ENCODE measurements around the gene SAT1.

Gene SAT1

GRCh38 chrX:23789386-23790154 lies 6.6 kb downstream of the SAT1 start:
- peaks cover 13% of the 10 kb centered on the region for H3K4me1 Mint-ChIP-seq
- H3K27ac Mint-ChIP-seq, result no peak overlapping the region

DNA sequence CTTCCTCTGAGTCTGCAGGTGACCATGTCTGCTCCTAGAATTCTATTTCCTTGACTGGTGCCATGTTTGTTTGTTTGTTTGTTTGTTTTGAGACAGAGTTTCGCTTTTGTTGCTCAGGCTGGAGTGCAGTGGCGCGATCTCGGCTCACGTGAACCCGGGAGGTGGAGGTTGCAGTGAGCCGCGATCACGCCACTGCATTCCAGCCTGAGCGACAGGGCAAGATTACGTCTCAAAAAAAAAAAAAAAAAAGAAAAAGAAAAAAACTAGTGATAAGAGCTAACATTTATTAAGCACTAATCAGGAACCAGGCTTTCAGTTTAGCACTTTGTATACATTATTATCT lies 7.2 kb downstream of the SAT1 start:
- Mint-ChIP-seq H3K4me3 (no peak overlapping the region), H3K27ac (no peak overlapping the region)

More at GRCh38 chrX:23789386-23790154, 6.6 kb downstream of the SAT1 start:
- H3K27me3 Mint-ChIP-seq, result no peaks in the 10 kb centered on the region
- H3K36me3 Mint-ChIP-seq, result peaks cover 11% of the 10 kb centered on the region
- H3K9me3 Mint-ChIP-seq, result no peaks in the 10 kb centered on the region
- H3K4me3 Mint-ChIP-seq, result no peak overlapping the region

DNA sequence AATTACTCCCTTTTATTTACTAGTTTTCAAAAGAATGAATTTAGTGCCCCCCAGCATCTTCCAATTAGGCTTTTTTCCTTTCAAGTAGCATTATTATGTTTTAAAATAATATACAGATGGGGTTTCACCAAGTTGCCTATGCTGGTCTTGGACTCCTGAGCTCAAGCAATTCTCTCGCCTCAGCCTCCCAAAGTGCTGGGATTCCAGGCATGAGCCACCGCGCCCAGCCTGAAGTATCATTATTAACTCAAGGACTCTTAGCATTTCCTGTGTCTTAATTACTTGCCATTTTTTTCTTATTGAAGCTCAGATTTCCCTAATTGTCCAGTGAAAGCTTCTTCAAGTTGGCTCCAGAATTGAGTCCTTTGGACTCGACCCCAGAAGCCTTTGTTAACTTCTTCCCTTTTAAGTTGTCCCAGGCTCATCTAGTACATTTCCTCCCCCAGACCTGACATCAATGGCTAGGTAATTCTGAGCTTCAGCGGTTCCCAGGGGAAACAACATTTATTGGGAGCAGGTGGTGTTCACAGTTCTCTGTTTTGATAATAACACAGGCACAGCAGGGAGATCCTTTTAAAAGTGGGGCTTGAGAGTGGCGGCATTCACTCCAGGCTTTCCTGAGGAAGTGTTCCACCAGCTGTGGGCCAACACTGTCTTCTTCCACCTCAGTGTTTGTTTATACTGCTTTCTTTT lies 10.0 kb downstream of the SAT1 start:
- H3K36me3 Mint-ChIP-seq, result no peaks in the 10 kb centered on the region
- no peak overlapping the region for H3K27ac Mint-ChIP-seq
- no peaks in the 10 kb centered on the region for H3K4me1 Mint-ChIP-seq
- H3K9me3 Mint-ChIP-seq, result no peaks in the 10 kb centered on the region
- H3K27me3 Mint-ChIP-seq, result no peaks in the 10 kb centered on the region
- H3K4me3 Mint-ChIP-seq, result no peak overlapping the region

More for the DNA sequence above, 7.2 kb downstream of the SAT1 start:
- peaks cover 8% of the 10 kb centered on the region for H3K4me1 Mint-ChIP-seq
- H3K36me3 Mint-ChIP-seq, result peaks cover 7% of the 10 kb centered on the region
- H3K9me3 Mint-ChIP-seq, result no peaks in the 10 kb centered on the region
- H3K27me3 Mint-ChIP-seq, result no peaks in the 10 kb centered on the region

GRCh38 chrX:23795221-23795620 lies 12.2 kb downstream of the SAT1 start:
- no peak overlapping the region for H3K4me3 Mint-ChIP-seq
- no peaks in the 10 kb centered on the region for H3K36me3 Mint-ChIP-seq
- H3K27ac Mint-ChIP-seq, result no peak overlapping the region
- H3K4me1 Mint-ChIP-seq, result no peaks in the 10 kb centered on the region
- no peaks in the 10 kb centered on the region for H3K9me3 Mint-ChIP-seq
- H3K27me3 Mint-ChIP-seq, result no peaks in the 10 kb centered on the region

- Mint-ChIP-seq H3K4me3 (no peak overlapping the region), H3K27me3 (no peaks in the 10 kb centered on the region), H3K9me3 (no peaks in the 10 kb centered on the region), H3K36me3 (no peaks in the 10 kb centered on the region), H3K27ac (no peak overlapping the region), H3K4me1 (no peaks in the 10 kb centered on the region)
Observed at GRCh38 chrX:23797371-23798128, 14.6 kb downstream of the SAT1 start.

GRCh38 chrX:23799469-23800065 lies 16.6 kb downstream of the SAT1 start:
- H3K27ac Mint-ChIP-seq, result no peak overlapping the region
- H3K36me3 Mint-ChIP-seq, result no peaks in the 10 kb centered on the region
- H3K9me3 Mint-ChIP-seq, result no peaks in the 10 kb centered on the region
- H3K4me1 Mint-ChIP-seq, result peaks cover 4% of the 10 kb centered on the region
- no peaks in the 10 kb centered on the region for H3K27me3 Mint-ChIP-seq
- H3K4me3 Mint-ChIP-seq, result no peak overlapping the region

DNA sequence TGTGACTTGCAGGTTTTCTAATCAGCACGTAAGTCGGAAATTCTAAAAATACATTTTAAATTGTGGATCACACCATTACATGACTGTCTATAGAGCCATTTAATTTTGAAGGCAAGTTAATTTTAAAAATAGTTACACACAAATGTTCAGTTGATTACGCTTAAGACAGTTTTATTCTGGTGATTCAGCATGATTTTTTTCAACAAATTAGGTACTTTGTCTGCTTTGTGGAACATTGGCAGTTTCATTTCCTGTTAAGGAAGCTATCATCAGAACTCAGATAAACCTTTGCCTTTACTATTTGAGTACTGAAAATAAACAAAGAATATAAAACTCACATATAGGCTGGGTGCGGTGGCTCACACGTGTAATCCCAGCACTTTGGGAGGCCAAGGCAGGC lies 19.5 kb downstream of the SAT1 start:
- Mint-ChIP-seq H3K36me3 (no peaks in the 10 kb centered on the region), H3K4me3 (no peak overlapping the region), H3K4me1 (peaks cover 4% of the 10 kb centered on the region), H3K27ac (no peak overlapping the region), H3K9me3 (no peaks in the 10 kb centered on the region), H3K27me3 (no peaks in the 10 kb centered on the region)

GRCh38 chrX:23803931-23804381 lies 21.0 kb downstream of the SAT1 start:
- Mint-ChIP-seq H3K9me3 (no peaks in the 10 kb centered on the region), H3K27ac (no peak overlapping the region), H3K4me3 (no peak overlapping the region)

GRCh38 chrX:23804578-23804977 lies 21.6 kb downstream of the SAT1 start:
- Mint-ChIP-seq H3K36me3 (no peaks in the 10 kb centered on the region), H3K4me3 (no peak overlapping the region), H3K27ac (no peak overlapping the region), H3K9me3 (no peaks in the 10 kb centered on the region), H3K27me3 (no peaks in the 10 kb centered on the region), H3K4me1 (peaks cover 4% of the 10 kb centered on the region)

More at GRCh38 chrX:23803931-23804381, 21.0 kb downstream of the SAT1 start:
- Mint-ChIP-seq H3K4me1 (peaks cover 4% of the 10 kb centered on the region), H3K27me3 (no peaks in the 10 kb centered on the region), H3K36me3 (no peaks in the 10 kb centered on the region)

GRCh38 chrX:23805389-23805788 lies 22.4 kb downstream of the SAT1 start:
- no peak overlapping the region for H3K4me3 Mint-ChIP-seq
- no peaks in the 10 kb centered on the region for H3K36me3 Mint-ChIP-seq
- H3K9me3 Mint-ChIP-seq, result no peaks in the 10 kb centered on the region
- H3K4me1 Mint-ChIP-seq, result peaks cover 4% of the 10 kb centered on the region
- no peak overlapping the region for H3K27ac Mint-ChIP-seq
- no peaks in the 10 kb centered on the region for H3K27me3 Mint-ChIP-seq

GRCh38 chrX:23810279-23810678 lies 27.3 kb downstream of the SAT1 start:
- peaks cover 12% of the 10 kb centered on the region for H3K4me1 Mint-ChIP-seq
- H3K27ac Mint-ChIP-seq, result no peak overlapping the region
- H3K27me3 Mint-ChIP-seq, result no peaks in the 10 kb centered on the region
- H3K36me3 Mint-ChIP-seq, result no peaks in the 10 kb centered on the region
- no peak overlapping the region for H3K4me3 Mint-ChIP-seq
- no peaks in the 10 kb centered on the region for H3K9me3 Mint-ChIP-seq

DNA sequence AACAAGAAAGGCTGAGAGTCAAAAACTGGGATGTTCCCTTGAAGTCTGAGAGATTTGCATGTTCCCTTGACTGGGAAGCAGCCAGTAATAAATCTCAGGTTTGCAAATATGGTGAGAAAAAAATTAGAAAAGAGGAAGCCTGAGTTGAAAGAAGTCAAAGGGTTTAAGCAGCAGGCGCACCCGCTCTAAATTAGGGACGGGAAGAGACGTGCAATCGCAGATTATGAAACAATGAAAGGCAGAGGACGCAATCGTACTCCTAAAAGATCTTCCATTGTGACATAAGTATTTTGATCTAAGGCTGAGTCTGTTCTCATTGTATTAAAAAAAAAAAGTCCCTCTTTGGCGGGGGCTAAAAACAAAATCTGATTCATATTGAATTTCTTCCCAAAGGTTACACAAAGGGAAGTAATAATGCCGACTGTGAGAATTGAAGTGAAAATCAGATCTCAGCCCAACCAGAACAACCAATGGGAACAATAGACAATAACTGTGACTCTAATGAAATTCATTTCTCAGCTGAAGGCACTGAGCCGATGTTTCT lies 28.2 kb downstream of the SAT1 start:
- Mint-ChIP-seq H3K36me3 (no peaks in the 10 kb centered on the region), H3K9me3 (no peaks in the 10 kb centered on the region), H3K27ac (no peak overlapping the region), H3K4me1 (peaks cover 12% of the 10 kb centered on the region), H3K27me3 (no peaks in the 10 kb centered on the region), H3K4me3 (no peak overlapping the region)

- Mint-ChIP-seq H3K36me3 (no peaks in the 10 kb centered on the region), H3K9me3 (no peaks in the 10 kb centered on the region), H3K4me3 (no peak overlapping the region), H3K27ac (no peak overlapping the region), H3K27me3 (no peaks in the 10 kb centered on the region), H3K4me1 (peaks cover 12% of the 10 kb centered on the region)
Observed at GRCh38 chrX:23811656-23812055, 28.7 kb downstream of the SAT1 start.

DNA sequence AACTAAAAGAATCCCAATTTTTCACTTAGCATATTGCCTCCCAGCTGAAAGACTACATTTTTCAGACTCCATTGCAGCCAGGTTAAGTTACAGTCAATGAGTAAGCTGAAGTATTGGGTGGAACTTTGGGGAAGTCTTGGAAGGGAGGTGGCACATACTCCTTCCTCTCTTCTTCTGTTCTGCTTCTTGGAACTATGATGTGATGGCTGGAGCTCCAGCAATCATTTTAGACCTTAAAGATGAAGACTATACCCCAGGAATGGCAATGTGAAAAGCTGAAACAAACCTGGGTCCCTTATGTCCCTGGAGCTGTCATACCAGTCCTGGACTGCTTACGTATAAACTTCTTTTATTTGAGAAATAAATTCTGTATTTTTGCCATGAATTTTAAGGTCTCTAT lies 30.8 kb downstream of the SAT1 start:
- peaks cover 12% of the 10 kb centered on the region for H3K4me1 Mint-ChIP-seq
- no peaks in the 10 kb centered on the region for H3K27me3 Mint-ChIP-seq
- no peak overlapping the region for H3K27ac Mint-ChIP-seq
- H3K9me3 Mint-ChIP-seq, result no peaks in the 10 kb centered on the region
- H3K36me3 Mint-ChIP-seq, result no peaks in the 10 kb centered on the region
- H3K4me3 Mint-ChIP-seq, result no peak overlapping the region

GRCh38 chrX:23815376-23815775 lies 32.4 kb downstream of the SAT1 start:
- H3K4me3 Mint-ChIP-seq, result no peak overlapping the region
- peaks cover 12% of the 10 kb centered on the region for H3K4me1 Mint-ChIP-seq
- H3K36me3 Mint-ChIP-seq, result no peaks in the 10 kb centered on the region
- H3K27me3 Mint-ChIP-seq, result no peaks in the 10 kb centered on the region
- no peaks in the 10 kb centered on the region for H3K9me3 Mint-ChIP-seq
- H3K27ac Mint-ChIP-seq, result no peak overlapping the region
